NCI-H510A (cell line): Measurements from ENCODE around the gene CFAP91.

Experiments used
- DNase-seq: peaks from one replicate; lab custom pipeline; 2025; lab: John Stamatoyannopoulos, UW

CFAP91 gene

DNA sequence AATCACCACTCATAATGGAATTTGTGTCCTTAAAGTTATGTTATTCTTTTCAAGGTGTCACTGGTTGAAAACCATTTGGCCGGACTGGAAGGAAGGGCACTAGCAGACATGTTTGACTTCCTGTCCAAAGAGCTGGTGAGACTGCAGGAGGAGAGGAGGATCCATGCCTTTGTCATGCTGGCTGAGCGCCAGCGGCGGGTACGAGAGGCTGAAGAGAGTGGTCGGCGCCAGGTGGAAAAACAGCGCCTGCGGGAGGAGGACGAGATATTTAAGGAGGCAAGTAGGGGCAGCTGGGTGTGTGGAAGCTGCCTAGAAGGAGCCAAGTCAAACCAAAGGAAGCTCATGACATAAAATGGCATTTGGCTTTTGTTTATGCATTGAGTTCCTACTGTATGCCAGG, 41.1 kb downstream of the CFAP91 start:
- no peak for DNase-seq

DNA sequence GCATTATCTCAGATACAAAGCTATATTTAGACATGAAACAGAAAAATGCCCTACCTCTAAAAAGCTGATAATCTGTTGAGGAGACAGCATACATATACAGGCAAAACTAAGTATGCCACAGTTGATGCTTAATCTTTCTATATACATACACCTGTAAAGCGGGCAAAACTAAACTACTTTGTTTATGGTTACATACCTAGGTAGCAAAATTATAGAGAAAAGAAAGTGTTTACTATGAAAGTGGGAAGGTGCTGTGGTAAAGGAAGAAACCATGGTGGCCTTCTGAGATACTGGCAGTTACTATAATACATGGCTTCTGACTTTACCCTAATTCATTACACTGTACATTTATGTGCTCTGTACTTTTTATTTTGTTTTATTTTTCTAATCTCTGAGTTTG, 43.1 kb downstream of the CFAP91 start:
- DNase-seq, result no peak

DNA sequence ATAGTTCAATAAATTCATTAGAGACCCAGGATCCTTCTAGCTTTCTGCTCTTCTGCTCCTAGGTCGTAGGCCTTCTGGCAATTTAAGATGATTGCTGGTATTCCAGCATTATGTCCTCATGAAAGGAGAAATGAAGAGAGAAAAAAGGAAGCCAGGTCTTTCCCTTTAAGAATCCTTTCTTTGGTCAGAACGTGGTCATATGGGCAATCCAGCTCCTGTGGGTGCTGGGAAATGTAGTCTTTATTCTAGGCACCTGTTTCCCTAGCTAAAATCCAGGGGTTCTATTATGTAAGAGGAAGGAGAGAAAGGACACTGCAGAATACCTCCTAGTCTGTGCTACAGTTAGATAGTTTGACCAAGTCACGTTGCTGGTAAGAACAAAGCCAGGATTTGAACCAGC, 43.6 kb downstream of the CFAP91 start:
- DNase-seq, result no peak

DNA sequence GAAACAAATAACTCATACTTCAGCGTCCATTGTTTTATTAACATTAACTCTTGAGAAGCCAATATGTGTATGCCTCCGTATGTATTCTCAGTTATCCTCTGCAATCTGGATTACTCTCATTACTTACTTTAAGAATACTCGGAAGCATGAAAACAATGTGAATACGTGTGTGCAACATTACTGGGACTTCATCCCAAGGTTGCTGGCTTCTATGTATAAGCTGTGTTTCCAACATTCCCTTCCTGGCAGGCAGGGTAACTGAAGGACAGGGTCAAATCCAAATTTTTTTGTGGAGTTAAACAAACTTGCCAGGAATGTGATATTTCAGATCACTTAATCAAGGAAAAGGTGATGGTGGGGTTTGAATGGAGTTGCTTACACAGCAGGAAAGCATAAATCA, 44.5 kb downstream of the CFAP91 start:
- no peak for DNase-seq

DNA sequence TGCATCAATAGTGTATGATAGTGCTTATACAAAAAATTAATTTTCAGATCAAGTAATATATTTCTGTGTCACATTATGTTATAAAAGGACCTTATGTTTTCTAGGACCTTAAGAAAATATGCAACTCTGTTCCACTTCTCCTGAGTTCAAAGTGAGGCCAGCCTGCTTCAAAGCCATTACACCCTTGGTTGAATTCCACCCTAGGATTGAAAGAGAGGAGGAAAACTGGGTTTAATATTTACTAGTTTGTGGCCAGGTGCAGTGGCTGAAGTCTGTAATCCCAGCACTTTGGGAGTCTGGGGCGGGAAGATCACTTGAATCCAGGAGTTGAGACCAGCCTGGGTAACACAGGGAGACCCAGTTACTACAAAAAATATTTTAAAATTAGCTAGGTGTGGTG, 46.2 kb downstream of the CFAP91 start:
- DNase-seq, result no peak

DNA sequence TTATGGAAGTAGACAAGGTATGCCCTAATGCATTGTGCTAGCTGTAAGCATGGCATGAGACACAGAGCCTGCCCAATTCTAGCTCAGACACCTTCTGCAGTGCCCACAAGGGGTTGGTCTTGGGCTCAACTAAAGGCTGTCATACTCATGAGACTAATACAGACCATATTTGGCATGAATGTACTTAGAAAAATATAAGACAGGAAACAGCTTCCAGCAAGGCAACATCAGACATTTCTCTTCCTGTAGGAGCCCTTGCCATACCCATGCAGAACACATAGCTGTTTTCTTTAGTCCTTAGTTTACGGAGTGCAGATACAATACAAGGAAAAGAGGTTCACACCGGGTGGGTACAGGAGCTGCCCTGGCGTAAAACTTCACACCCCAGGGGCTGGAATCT, 48.6 kb downstream of the CFAP91 start:
- DNase-seq, result no peak
